ENCODE results near the gene SDS. TPM values are rescaled to one million over a fixed set of nuclear protein-coding genes. Genes with fewer than 3 reads are reported as not detected.

SDS gene
- total RNA-seq (2013) = 1.4 TPM
- polyA plus RNA-seq = 1 to 10 TPM in 2 of 3 donors, under 1 TPM in 1; 0.89 to 2.3 (median 1.1) TPM
- 1.6 and 2.5 TPM in 2 replicates for polyA minus RNA-seq
- total RNA-seq = 1.3 to 84.6 (median 11.5) reads per million in 11 experiments

- H3K27me3 ChIP-seq (ENCODE audit: control insufficient read depth in 2 of 2, insufficient read depth in 2 of 2, low read length in 2 of 2) = no peaks in the 10 kb centered on the region
- no peaks in the 10 kb centered on the region for H4K20me1 ChIP-seq (ENCODE audit: insufficient read depth, low read length)
- H3K36me3 ChIP-seq (replicated peaks in 1 of 2; ENCODE audit: control insufficient read depth in 1 of 2, insufficient read depth in 2 of 2, low read length in 2 of 2) = no peaks in the 10 kb centered on the region
- Mint-ChIP-seq H3K4me3 (peak within 1 kb of the TSS; percentile 61 to 95), H3K36me3 (no peaks in the 10 kb centered on the region), H3K4me1 (peaks cover 40% of the 10 kb centered on the region), H3K27ac (peak within 1 kb of the TSS; percentile 82 to 93 (median 85)), H3K9me3 (no peaks in the 10 kb centered on the region), H3K27me3 (ENCODE audit: low read depth in 3 of 3) (peaks cover 3 to 6% (median 3%) of the 10 kb centered on the region in 3 donors)
- H2AFZ ChIP-seq (ENCODE audit: insufficient read depth, low read depth, low read length, poor library complexity, severe bottlenecking) = peak within 1 kb of the TSS; percentile 56
- WGBS (ENCODE audit: insufficient coverage) = 0% methylated on average over 1 of the region's 14 CpGs
- DNase-seq = peak; percentile 44 to 70 (median 58)
- peak within 1 kb of the TSS; percentile 33 to 69 for H3K27ac ChIP-seq (ENCODE audit: low read depth in 1 of 2, low read length in 2 of 2)
- H3K79me2 ChIP-seq (ENCODE audit: insufficient read depth, low read length) = no peaks in the 10 kb centered on the region
- H3K4me3 ChIP-seq (replicated peaks in 1 of 3; ENCODE audit: low read depth in 2 of 3, low read length in 3 of 3) = peak within 1 kb of the TSS; percentile 18 to 69 (median 29)
- H3K9ac ChIP-seq (ENCODE audit: insufficient read depth, low read length, poor library complexity, severe bottlenecking) = peak within 1 kb of the TSS; percentile 61
- intact Hi-C loops (cut with micrococcal nuclease) = no loop called here
- TF ChIP-seq, protein P1, sequence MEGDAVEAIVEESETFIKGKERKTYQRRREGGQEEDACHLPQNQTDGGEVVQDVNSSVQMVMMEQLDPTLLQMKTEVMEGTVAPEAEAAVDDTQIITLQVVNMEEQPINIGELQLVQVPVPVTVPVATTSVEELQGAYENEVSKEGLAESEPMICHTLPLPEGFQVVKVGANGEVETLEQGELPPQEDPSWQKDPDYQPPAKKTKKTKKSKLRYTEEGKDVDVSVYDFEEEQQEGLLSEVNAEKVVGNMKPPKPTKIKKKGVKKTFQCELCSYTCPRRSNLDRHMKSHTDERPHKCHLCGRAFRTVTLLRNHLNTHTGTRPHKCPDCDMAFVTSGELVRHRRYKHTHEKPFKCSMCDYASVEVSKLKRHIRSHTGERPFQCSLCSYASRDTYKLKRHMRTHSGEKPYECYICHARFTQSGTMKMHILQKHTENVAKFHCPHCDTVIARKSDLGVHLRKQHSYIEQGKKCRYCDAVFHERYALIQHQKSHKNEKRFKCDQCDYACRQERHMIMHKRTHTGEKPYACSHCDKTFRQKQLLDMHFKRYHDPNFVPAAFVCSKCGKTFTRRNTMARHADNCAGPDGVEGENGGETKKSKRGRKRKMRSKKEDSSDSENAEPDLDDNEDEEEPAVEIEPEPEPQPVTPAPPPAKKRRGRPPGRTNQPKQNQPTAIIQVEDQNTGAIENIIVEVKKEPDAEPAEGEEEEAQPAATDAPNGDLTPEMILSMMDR (IDR thresholded peaks at IDR 0.05) = no peak
- H3K4me1 ChIP-seq (ENCODE audit: control insufficient read depth in 1 of 2, insufficient read depth in 2 of 2, low read length in 2 of 2) = peaks cover 42 to 47% of the 10 kb centered on the region in 2 donors
- H3K9me3 ChIP-seq (replicated peaks in 1 of 2; ENCODE audit: control insufficient read depth in 1 of 2, insufficient read depth in 1 of 2, low read length in 2 of 2) = no peaks in the 10 kb centered on the region
- H3K4me2 ChIP-seq (replicated peaks; ENCODE audit: extremely low read depth, low read length, poor library complexity, severe bottlenecking) = peak within 1 kb of the TSS; percentile 77
Observed at GRCh38 chr12:113403435-113404415, at the start of gene SDS. Gene SDS (minus strand): TSS chr12:113403887. CDS start chr12:113399708, 4,179 bp downstream.

- H4K20me1 ChIP-seq (ENCODE audit: insufficient read depth, low read length) = no peaks in the 10 kb centered on the region
- no peak overlapping the region for H3K4me3 ChIP-seq (replicated peaks in 1 of 3; ENCODE audit: low read depth in 2 of 3, low read length in 3 of 3)
- WGBS (ENCODE audit: insufficient coverage) = 56% methylated on average over 5 of the region's 6 CpGs
- H3K9ac ChIP-seq (ENCODE audit: insufficient read depth, low read length, poor library complexity, severe bottlenecking) = no peak overlapping the region
- Mint-ChIP-seq H3K4me1 (peaks cover 5% of the 10 kb centered on the region), H3K27me3 (ENCODE audit: low read depth in 3 of 3) (peaks cover 21 to 51% (median 22%) of the 10 kb centered on the region in 3 donors), H3K4me3 (no peak overlapping the region), H3K9me3 (no peaks in the 10 kb centered on the region), H3K36me3 (no peaks in the 10 kb centered on the region), H3K27ac (no peak overlapping the region)
- no peaks in the 10 kb centered on the region for H3K9me3 ChIP-seq (replicated peaks in 1 of 2; ENCODE audit: control insufficient read depth in 1 of 2, insufficient read depth in 1 of 2, low read length in 2 of 2)
- no peaks in the 10 kb centered on the region for H3K79me2 ChIP-seq (ENCODE audit: insufficient read depth, low read length)
- no peak for DNase-seq
- H3K27ac ChIP-seq (ENCODE audit: low read depth in 1 of 2, low read length in 2 of 2) = no peak overlapping the region
- intact Hi-C loops (cut with micrococcal nuclease) = no loop called here
- TF ChIP-seq, protein P1 (IDR thresholded peaks at IDR 0.05) = no peak
- no peaks in the 10 kb centered on the region for H3K4me1 ChIP-seq (ENCODE audit: control insufficient read depth in 1 of 2, insufficient read depth in 2 of 2, low read length in 2 of 2)
- H3K4me2 ChIP-seq (replicated peaks; ENCODE audit: extremely low read depth, low read length, poor library complexity, severe bottlenecking) = no peak overlapping the region
- H3K27me3 ChIP-seq (ENCODE audit: control insufficient read depth in 2 of 2, insufficient read depth in 2 of 2, low read length in 2 of 2) = peaks cover 0 to 5% of the 10 kb centered on the region in 2 donors
- no peak overlapping the region for H2AFZ ChIP-seq (ENCODE audit: insufficient read depth, low read depth, low read length, poor library complexity, severe bottlenecking)
- no peaks in the 10 kb centered on the region for H3K36me3 ChIP-seq (replicated peaks in 1 of 2; ENCODE audit: control insufficient read depth in 1 of 2, insufficient read depth in 2 of 2, low read length in 2 of 2)
Observed at GRCh38 chr12:113453330-113453729, 49.6 kb upstream of the SDS start.

Data from CD14-positive monocyte (primary cell).